Fibroblast of peridontal ligament (primary cell): ENCODE measurements around the gene COL20A1.
A peak's percentile ranks its signal among the peaks of the same experiment; 100 is the strongest.
"Not testable (repeated sequence)": the region's sequence is repeated elsewhere in the genome, so short reads cannot be mapped to it uniquely, and the experiment has no call there.

Experiments
- DNase-seq: peaks from one replicate; pipeline ENCODE4 v3.0.0-alpha.2; 2010; ENCODE audit errors: extremely low read depth

Gene COL20A1

GRCh38 chr20:63333241-63333836 is 40.4 kb downstream of the COL20A1 start:
- no peak for DNase-seq

DNA sequence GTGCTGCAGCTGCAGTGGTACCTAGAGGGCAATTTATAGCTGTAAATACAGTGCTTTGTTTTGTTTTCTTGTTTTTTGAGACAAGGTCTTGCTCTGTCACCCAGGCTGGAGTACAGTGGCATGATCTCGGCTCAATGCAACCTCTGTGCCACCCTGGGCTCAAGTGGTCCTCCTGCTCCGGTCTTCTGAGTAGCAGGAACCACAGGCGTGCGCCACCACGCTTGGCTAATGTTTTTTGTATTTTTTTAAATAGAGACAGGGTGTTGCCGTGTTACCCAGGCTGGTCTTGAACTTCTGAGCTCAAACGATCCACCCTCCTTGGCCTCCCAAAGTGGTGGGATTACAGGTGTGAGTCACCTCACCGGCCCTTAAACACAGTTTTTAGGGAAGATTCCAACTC is 41.4 kb downstream of the COL20A1 start:
- DNase-seq = no peak

DNA sequence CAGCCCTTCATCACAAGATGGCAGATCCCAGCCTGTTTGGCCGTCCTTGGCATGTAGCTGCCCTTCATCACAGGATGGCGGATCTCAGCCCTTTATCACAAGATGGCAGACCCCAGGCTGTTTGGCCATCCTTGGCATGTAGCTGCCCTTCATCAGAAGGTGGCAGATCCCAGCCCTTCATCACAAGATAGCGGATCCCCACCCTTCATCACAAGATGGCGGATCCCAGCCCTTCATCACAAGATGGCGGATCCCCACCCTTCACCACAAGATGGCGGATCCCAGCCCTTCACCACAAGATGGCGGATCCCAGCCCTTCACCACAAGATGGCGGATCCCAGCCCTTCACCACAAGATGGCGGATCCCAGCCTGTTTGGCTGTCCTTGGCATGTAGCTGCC is 42.1 kb downstream of the COL20A1 start:
- not testable (repeated sequence) for DNase-seq

- DNase-seq = no peak
Observed at GRCh38 chr20:63335711-63336110, 42.7 kb downstream of the COL20A1 start.

DNA sequence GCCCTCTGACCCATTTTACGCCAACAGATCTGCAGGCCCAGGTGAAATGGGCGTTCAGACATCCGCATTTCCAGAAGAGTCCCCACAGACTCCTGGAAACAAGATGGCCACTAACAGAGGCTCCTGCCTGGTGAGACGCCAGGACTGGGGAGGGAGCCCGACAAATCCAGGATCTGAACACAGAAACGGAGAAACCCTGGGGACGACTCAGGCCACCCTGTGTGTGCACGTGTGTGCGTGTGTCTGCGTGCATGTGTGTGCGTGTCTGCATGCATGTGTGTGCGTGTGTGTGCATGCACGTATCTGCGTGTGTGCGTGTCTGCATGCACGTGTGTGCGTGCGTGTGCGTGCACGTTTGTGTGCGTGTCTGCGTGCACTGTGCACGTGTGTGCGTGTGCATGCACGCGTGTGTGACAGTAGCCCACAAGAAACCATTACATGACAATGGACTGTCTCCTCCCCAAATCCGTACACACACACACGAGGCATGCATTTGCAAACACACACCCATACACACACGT is 43.3 kb downstream of the COL20A1 start:
- DNase-seq = no peak

- peak; percentile 39 for DNase-seq
Observed at GRCh38 chr20:63337786-63338420, 44.9 kb downstream of the COL20A1 start.

- not testable (repeated sequence) for DNase-seq
Observed at GRCh38 chr20:63339154-63340094, 46.4 kb downstream of the COL20A1 start.

DNA sequence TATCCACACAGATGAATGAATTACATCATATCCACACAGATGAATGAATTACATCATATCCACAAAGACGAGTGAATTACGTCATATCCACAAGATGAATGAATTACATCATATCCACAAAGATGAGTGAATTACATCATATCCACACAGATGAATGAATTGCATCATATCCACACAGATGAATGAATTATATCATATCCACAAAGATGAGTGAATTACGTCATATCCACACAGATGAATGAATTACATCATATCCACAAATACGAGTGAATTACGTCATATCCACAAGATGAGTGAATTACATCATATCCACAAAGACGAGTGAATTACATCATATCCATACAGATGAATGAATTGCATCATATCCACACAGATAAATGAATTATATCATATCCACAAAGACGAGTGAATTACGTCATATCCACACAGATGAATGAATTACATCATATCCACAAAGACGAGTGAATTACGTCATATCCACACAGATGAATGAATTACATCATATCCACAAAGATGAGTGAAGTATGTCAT is 47.2 kb downstream of the COL20A1 start:
- DNase-seq = not testable (repeated sequence)

DNA sequence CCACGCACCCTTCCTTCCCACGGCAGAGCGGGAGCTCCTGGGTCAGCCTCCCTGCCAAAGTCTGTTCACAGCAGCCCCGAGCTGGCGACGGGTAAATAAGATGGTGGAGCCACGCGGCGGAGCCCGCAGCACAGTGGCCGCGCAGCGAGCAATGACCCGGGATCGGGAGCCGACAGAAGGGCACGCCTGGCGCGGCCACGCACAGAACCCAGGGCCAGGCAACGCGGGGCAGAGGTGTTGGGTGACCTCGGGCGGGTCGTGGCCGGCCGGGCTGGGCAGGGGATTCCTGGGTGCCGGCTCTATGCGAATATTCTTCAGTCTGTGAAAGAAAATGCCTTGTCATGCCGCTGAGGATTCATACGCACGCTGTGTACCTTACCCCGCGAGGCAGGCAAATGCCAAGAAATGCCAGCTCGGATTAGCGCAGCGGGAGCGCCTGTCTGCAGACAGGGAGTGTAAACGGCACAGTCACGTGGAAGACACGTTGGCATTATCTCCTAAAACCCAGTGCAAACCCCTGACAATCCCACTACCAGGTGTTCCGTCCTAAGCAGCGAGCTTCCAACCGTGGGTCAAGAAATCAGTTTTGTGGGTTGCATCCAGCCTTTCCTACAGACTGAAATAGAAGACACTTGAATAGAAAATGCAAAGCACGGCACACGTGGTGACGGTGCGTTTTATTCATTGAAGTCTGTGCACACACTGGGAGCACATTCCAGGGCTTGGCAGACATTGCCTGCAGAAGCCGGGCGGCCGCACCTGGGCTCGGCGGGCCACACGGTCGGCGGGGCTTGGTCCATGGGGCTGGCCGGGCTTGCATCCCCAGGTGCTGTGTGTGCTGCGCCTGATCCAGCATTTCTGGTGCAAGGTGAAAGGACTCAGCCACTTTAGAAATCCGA is 49.8 kb downstream of the COL20A1 start:
- DNase-seq = no peak

DNA sequence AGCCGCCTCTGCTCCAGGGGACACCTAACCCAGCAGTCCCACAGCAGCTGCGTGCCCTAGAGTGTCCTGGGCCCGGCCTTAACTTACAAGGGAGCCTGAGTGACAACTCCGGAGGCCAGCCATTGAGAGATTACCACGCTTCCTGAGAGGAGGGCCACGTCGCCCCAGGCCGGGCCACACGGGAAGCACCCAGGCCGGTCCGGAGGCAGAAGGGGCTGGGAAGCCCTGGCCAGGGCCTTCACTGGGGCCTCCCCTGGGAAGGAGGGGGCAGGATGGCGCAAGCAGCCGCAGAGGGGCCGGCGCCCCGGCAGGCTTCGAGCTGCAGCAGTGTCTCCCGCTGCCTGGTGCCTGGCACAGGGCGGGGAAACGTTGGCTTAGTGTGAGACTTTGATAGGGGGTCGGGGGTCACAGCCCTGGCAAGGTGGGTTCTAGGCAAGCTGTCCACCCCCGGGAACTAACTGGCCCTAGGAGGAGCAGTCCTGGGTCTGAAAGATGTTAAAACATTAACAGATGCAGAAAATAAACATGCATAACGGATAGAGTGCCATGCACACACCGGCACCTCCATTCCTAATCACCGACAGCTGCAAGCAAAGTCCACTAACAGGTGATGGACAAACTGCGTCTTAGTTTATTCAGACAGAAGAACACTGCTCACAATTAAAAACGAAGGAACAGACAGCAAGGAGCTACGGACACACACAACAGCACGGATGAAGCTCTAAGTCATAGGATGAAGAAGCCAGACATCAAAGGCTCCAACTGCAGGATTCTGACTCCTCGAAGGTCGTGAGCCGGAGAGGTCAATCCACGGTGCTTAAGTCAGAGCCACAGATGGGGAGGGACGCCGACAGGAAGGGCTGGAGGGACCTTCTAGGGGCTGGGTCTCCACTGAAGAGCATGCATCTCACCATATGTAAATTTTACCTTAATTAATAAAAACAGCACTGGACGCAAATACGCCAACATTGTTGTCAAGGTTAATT is 50.8 kb downstream of the COL20A1 start:
- DNase-seq = no peak

GRCh38 chr20:63344616-63345327 is 51.8 kb downstream of the COL20A1 start:
- peak; percentile 42 for DNase-seq

GRCh38 chr20:63345328-63346100 is 52.5 kb downstream of the COL20A1 start:
- DNase-seq = no peak

DNA sequence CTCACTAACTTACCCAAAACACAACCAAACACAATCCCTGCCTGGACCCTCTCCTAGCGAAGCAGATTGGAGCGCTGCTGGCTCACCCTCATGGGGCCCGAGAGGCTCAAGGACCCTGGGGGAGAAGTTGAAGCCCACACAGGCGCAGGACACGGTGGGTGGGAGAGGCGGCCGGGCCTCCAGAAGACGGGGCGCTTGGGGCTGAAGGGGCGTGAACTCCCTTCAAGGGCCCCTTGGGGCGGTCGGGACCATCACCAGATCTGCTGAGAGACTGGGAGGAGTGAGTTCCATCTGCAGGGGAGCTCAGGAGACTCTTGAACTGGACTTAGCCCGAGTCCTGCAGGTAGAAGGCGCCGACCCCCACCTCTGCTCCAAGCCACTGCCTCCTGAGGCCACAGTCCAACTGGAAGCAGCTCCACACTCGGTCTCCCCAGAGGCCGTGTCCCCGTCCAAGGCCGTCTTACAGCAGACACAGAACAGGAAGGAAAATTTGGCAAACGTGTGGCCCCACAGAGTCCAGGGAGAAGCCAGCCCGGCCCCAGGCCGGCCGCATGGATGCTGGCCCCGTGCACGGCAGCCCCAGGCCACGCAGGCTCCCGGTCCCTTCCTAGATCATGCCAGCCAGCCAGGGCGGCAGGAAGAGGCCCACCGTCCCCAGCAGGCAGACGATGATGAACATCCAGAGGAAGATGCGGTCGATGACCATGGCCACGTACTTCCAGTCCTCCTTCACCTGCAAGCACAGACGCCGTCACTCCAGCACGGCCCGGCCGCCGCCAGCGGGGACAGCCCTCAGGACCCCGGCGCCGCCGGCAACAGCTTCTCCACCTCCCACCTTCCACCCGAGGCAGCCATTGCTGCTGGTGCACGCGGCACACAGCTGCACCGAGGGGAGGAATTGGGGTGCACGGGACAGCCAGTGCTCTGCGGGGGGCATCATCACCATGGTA is 53.4 kb downstream of the COL20A1 start:
- DNase-seq = no peak

- DNase-seq = no peak
Observed at GRCh38 chr20:63347081-63347741, 54.2 kb downstream of the COL20A1 start.

GRCh38 chr20:63347950-63348827 is 55.2 kb downstream of the COL20A1 start:
- DNase-seq = no peak
